A673 (cell line): Measurements from ENCODE around the gene LIX1L.

Experiments used
- CTCF ChIP-seq: fragments of 300-800, 200-600 bp; sonication (generic); conservative IDR thresholded peaks from 2 replicates; pipeline ENCODE4 v1.5.1; 2017; ENCODE audit warnings: low read depth, mild to moderate bottlenecking, antibody characterized with exemption, low read length, moderate library complexity, mixed read lengths
- EZH2 ChIP-seq: fragments of 200-600 bp; sonication (generic); IDR thresholded peaks from 2 replicates; pipeline ENCODE4 v1.6.1; 2017; ENCODE audit warnings: borderline replicate concordance, low read depth, mild to moderate bottlenecking, mixed read lengths, antibody characterized with exemption, low read length; ENCODE audit not compliant: poor library complexity, severe bottlenecking

GRCh38 chr1:145917595-145917994 is 40.2 kb downstream of the LIX1L start:
- TF ChIP-seq CTCF: no peak
- TF ChIP-seq EZH2: no peak
